ENCODE data around the gene SEC31A.

Gene SEC31A

DNA sequence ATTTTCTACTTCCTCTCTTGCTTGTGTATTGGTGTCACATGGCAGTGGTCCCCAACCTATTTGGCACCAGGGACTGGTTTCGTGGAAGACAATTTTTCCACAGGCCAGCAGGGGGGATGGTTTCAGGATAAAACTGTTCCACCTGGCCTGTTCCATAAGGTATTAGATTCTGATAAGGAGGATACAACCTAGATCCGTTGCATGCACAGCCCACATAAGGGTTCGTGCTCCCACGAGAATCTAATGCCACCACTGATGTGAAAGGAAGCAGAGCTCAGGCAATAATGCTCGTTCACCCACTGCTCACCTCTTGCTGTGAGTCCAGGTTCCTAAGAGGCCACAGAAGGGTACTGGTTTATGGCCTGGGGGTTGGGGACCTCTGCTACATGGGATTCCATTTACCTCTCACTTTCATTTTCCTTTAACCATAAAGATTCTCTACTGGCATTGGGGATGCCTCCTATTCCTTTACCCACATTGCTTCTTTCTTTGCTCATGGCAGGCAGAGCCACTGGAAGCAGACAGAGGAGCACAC lies 38.1 kb downstream of the SEC31A start:
- peaks cover 85% of the 10 kb centered on the region for H3K36me3 Mint-ChIP-seq (ENCODE audit: low read depth)
- no peaks in the 10 kb centered on the region for H3K9me3 Mint-ChIP-seq
- no peak for DNase-seq
- H3K4me3 Mint-ChIP-seq, result no peak overlapping the region
- H3K4me1 Mint-ChIP-seq, result peaks cover 11% of the 10 kb centered on the region
- TF ChIP-seq, protein P1, sequence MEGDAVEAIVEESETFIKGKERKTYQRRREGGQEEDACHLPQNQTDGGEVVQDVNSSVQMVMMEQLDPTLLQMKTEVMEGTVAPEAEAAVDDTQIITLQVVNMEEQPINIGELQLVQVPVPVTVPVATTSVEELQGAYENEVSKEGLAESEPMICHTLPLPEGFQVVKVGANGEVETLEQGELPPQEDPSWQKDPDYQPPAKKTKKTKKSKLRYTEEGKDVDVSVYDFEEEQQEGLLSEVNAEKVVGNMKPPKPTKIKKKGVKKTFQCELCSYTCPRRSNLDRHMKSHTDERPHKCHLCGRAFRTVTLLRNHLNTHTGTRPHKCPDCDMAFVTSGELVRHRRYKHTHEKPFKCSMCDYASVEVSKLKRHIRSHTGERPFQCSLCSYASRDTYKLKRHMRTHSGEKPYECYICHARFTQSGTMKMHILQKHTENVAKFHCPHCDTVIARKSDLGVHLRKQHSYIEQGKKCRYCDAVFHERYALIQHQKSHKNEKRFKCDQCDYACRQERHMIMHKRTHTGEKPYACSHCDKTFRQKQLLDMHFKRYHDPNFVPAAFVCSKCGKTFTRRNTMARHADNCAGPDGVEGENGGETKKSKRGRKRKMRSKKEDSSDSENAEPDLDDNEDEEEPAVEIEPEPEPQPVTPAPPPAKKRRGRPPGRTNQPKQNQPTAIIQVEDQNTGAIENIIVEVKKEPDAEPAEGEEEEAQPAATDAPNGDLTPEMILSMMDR (IDR thresholded peaks at IDR 0.05), result no peak
- peak overlapping the region; percentile 63 for H3K27ac Mint-ChIP-seq
- peaks cover 2% of the 10 kb centered on the region for H3K27me3 Mint-ChIP-seq (ENCODE audit: low read depth, poor library complexity)

DNA sequence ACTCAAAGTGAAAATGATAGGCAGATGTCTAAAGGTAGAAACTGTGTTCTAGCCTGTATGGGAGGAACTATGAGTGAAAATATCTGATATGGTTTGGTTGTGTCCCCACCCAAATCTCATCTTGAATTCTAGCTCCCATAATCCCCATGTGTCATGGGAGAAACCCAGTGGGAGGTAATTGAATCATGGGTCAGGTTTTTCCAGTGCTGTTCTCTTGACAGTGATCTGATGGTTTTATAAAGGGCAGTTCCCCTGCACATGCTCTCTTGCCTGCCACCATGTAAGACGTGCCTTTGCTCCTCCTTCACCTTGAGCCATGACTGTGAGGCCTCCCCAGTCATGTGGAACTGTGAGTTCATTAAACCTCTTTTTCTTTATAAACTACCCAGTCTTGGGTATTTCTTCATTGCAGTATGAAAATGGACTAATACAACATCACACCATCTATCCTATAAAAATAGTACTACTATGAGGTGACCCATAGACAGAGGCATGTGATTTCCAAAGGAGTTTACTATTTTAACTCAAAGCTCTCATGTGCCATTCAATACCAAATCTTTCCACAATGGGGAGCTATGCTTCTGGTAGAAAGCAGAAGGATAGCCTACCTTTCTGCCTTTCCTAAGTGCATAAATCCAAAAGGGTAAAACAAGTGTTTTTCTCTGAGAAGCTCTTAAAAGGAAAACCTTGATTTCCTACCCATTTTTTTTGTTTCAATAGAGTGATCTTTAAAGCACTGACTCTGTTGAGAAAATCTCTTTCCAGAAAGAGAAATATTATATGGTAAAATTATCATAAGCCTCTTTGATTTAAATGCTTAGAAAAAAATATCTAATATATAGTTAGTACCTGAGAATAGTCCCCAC lies 38.8 kb downstream of the SEC31A start:
- Mint-ChIP-seq H3K9me3 (no peaks in the 10 kb centered on the region), H3K4me1 (peaks cover 11% of the 10 kb centered on the region), H3K27ac (no peak overlapping the region), H3K27me3 (ENCODE audit: low read depth, poor library complexity) (peaks cover 2% of the 10 kb centered on the region), H3K36me3 (ENCODE audit: low read depth) (peaks cover 85% of the 10 kb centered on the region), H3K4me3 (no peak overlapping the region)
- no peak for DNase-seq
- TF ChIP-seq, protein P1 (IDR thresholded peaks at IDR 0.05), result peak; percentile 38

DNA sequence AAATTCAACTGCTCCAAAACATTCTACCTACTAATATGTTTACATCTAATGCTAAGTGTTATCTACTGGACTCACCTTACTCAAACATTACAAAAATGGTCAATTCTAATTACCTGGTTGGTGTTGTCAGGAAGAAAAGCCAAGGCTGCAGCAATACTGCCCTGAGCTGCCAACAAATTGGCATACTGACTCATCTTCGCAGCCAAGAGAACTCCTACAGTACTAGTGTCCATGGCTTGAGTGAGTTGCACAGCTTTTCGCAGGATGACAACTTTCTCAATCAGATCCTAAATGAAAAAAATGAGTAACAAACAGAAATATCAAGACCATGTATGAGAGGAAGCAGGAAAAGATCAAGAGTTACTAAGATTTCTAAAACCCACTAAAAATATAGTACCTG lies 39.6 kb downstream of the SEC31A start:
- Mint-ChIP-seq H3K36me3 (ENCODE audit: low read depth) (peaks cover 89% of the 10 kb centered on the region), H3K9me3 (no peaks in the 10 kb centered on the region), H3K4me3 (no peak overlapping the region)

DNA sequence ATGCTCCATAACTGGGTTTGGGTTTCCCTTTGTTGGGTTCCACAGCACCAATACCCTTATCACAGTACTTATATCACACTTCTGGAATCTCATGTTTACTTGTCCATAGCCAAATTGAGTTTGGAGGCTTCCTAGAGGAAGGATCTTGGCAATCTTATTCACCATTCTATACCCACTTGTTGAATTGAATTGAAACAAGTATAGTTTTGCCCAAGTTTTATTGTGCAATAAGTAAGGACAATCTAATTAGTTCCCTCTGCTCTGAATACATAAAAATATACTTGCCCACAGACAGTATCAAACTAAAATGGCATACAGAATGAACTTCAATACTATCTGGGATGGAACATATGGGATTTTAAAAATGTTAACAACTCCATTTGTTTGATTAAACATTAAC lies 40.3 kb downstream of the SEC31A start:
- H3K27ac Mint-ChIP-seq, result no peak overlapping the region
- no peak overlapping the region for H3K4me3 Mint-ChIP-seq
- no peak for DNase-seq
- peaks cover 2% of the 10 kb centered on the region for H3K27me3 Mint-ChIP-seq (ENCODE audit: low read depth, poor library complexity)
- no peaks in the 10 kb centered on the region for H3K9me3 Mint-ChIP-seq
- peaks cover 90% of the 10 kb centered on the region for H3K36me3 Mint-ChIP-seq (ENCODE audit: low read depth)
- TF ChIP-seq, protein P1 (IDR thresholded peaks at IDR 0.05), result no peak
- H3K4me1 Mint-ChIP-seq, result peaks cover 11% of the 10 kb centered on the region

More for the DNA sequence above, 39.6 kb downstream of the SEC31A start:
- no peak for DNase-seq
- TF ChIP-seq, protein P1 (IDR thresholded peaks at IDR 0.05), result no peak
- Mint-ChIP-seq H3K27me3 (ENCODE audit: low read depth, poor library complexity) (peaks cover 2% of the 10 kb centered on the region), H3K27ac (no peak overlapping the region), H3K4me1 (peaks cover 11% of the 10 kb centered on the region)

DNA sequence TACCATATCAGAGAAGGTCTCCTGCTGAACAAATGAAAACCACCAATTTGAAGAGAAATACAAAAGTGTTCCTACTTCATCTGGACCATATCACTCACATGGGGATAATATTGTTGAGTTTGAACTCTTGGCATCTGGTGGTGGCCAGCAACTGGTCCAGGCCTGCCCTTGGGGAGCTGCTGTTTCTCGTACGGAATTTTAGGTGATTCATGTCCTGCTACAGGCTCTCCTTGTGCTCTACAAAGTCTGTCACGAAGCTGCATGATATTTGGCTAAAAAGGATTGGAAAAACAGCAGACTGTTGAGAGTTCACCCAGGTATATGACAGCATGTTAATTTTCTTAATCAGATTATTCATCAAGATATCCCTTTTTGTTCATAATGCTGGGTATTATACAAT lies 42.2 kb downstream of the SEC31A start:
- Mint-ChIP-seq H3K27me3 (ENCODE audit: low read depth, poor library complexity) (peaks cover 2% of the 10 kb centered on the region), H3K36me3 (ENCODE audit: low read depth) (peaks cover 95% of the 10 kb centered on the region), H3K27ac (no peak overlapping the region), H3K4me1 (peaks cover 11% of the 10 kb centered on the region), H3K4me3 (no peak overlapping the region), H3K9me3 (no peaks in the 10 kb centered on the region)
- no peak for DNase-seq
- TF ChIP-seq, protein P1 (IDR thresholded peaks at IDR 0.05), result no peak
